ENCODE results near the gene ARHGAP23.

Gene ARHGAP23

GRCh38 chr17:38442548-38442947 is 14.3 kb downstream of the ARHGAP23 start:
- no peak for DNase-seq

- no peak for DNase-seq
Observed at GRCh38 chr17:38443356-38444031, 15.2 kb downstream of the ARHGAP23 start.

- DNase-seq = peak; percentile 63
Observed at GRCh38 chr17:38444151-38444550, 15.9 kb downstream of the ARHGAP23 start.

GRCh38 chr17:38447502-38448085 is 19.3 kb downstream of the ARHGAP23 start:
- DNase-seq = no peak

DNA sequence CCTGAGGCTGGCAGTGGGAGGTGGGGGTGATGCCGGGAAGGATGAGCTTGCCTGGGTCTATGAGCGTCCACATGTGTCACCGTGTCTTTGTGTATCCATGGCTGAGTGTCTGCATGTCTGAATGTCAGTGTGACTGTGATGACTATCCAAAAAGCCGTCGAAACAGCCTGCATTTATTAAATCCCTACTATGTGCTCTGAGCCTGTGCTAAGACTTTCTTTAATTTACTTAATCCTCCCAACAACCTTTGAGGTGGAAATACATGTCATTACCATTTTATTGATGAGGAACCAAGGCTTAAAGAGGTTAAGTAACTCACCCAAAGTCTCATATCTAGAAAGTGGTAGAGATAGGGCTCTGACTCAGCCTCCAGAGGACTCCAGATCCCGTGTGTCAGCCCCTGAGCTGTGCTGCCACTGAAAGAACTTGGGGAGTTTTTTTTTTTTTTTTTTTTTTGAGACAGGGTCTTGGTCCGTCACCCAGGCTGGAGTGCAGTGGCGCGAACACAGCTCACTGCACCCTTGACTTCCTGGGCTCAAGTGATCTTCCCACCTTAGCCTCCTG is 20.0 kb downstream of the ARHGAP23 start:
- DNase-seq = no peak

DNA sequence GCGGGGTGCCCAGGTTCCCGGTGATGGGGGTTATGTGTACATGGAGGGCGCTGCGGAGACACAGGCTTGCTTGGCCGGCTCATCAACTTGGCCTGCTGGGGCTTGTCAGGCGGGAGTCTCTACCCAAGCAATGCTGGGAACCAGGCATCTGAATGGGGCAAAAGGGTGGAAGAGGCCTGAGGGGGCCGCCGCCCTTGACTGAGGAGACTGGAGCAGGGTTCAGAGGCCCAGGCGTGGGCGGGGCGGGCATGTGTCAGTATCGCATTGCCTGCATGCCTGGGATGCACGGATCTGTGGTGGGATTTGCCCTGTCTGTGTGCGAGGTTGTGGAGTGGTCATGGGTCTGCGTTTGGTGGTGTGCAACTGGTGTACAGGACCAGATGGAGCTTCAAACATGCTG is 21.1 kb downstream of the ARHGAP23 start:
- no peak for DNase-seq

DNA sequence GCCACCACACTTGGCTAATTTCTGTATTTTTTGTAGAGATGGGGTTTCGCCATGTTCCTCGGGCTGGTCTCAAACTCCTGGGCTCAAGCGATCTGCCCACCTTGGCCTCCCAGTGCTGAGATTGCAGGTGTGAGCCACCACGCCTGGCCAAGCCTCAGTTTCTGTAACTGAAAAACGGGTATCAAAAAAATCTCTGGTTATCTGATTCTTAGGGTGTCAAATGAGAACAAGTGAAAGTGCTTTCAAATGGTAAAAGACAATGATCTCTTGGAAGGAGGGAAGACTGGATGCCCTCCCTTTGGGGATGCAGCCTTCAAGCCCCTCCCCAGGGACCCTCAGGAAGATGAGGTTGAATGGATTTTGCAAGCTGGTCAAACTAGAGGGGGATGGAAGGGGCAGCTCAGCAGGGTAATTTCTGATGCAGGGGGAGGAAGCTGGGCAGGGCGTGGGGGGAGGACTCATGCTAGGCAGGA is 22.3 kb downstream of the ARHGAP23 start:
- DNase-seq = no peak

DNA sequence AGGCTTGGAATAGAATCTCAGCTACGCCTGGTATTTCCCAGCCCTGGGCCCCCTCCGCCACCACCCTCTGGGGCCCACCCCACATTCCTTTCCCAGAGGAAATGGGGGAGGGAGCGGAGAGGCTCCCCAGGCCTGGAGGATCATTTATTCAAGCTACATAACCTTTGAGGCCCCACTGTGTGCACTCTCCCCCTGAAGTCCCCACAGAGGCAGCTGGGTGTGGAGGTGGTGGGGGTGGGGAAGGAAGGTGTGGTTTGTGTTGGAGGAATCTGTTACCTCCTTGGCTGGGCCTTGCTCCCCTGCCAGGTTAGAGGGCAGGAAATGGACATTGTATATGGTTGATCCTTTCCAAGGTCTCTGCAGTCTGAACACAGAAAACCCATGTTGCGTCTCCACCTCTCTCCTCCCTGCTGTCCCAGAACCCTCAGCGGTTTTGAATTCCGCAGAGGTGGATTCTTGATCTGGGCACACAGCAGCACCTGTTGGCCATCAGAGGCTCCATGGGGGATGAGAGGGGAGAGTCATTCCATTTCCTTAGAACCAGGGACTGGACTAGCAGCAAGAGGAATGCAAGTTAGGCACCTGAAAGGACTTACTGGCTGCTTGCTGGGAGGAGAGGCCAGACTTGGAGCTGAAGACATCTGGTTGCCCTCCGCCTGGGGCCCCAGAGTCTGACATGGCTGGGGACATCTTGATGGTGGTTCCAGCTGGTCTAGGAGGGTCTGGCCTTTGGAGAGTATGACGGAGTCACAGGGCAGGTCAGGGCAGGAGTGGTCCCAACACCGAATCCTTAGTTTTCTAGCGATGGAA is 23.0 kb downstream of the ARHGAP23 start:
- no peak for DNase-seq

- no peak for DNase-seq
Observed at GRCh38 chr17:38451840-38452529, 23.7 kb downstream of the ARHGAP23 start.

GRCh38 chr17:38452719-38453118 is 24.5 kb downstream of the ARHGAP23 start:
- no peak for DNase-seq

DNA sequence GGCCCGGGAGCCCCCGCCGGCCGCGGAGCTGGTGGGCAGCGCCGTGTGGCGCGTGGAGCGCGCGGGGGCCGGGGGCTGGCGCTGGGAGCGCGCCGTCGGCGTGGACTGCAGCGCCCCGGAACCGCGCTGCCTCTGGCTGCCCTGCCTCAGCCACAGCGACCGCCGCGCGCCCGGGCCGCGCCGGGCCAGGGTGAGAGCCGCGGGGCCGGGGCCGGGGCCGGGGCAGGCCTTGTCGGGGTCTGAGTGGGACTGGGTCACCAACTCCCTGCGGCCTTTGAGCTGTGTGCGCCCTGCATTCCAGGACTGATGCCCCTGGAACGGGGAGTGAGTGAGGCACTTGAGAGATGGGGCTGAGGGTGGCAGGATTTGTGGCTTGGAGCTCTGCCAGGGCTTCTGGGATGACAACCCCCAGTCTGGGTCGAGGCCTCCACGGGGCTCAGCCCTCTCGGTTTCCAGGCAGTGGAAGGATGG is 25.7 kb downstream of the ARHGAP23 start:
- DNase-seq = no peak

- DNase-seq = no peak
Observed at GRCh38 chr17:38454532-38454931, 26.3 kb downstream of the ARHGAP23 start.

- peak; percentile 19 for DNase-seq
Observed at GRCh38 chr17:38455288-38455915, 27.1 kb downstream of the ARHGAP23 start.

DNA sequence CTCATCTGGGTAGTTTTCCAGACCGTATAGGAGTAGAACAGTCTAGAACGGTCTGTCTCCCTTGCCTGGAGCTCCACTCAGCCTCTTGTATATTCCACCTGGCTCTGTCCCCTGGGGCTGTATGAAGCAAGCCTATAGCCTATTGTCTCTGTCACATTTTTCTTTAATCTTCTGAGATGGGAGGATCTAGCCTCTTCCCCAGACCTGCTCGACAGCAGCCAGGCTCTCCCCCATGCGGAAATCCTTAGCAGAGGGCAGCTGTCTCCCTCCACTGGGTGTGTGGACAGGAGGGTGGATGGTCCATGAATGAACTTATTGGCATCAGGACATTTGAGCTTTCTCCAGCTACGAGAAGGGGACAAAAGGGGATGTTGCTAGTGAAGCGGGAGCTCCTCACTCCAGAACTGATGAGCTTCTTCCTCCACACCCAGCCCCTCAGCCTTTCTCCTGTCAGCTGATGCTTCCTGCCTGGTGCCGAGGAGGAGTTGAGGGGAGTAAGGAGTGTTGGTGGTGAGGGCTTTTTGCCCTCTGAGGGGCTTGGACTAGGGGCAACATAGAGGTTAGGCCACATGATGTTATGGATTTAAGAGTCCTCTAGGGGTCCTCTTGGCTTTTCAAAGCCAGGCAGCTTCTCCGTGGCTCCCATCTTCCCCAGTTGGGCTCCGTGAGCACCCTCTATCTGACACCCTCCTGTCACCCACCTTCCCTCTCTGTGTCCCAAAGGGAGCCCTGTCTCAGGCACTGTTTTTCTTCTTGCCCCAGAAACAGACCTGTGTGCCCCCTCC is 28.0 kb downstream of the ARHGAP23 start:
- DNase-seq = no peak

GRCh38 chr17:38457577-38458371 is 29.5 kb downstream of the ARHGAP23 start:
- DNase-seq = no peak

GRCh38 chr17:38458521-38458920 is 30.3 kb downstream of the ARHGAP23 start:
- no peak for DNase-seq

DNA sequence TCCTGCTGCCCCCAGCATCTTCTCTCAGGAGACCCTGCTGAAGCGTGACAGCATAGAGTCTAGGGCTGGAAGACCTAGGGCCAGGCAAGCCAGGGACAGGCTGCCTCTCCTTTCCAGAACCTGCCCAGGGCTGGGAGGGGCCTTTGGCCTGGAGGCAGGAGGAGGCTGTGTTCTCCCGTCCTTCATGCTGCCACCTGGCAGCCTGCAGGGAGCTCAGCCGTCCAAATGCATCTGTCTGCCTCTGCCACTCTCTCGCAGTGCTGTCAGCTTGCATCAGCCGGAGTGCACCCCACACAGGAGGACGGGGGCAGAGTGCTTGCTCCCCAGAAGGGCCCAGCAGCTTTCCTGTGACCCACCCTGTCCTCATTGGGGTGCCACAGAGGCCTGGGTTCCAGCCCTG is 31.3 kb downstream of the ARHGAP23 start:
- no peak for DNase-seq

DNA sequence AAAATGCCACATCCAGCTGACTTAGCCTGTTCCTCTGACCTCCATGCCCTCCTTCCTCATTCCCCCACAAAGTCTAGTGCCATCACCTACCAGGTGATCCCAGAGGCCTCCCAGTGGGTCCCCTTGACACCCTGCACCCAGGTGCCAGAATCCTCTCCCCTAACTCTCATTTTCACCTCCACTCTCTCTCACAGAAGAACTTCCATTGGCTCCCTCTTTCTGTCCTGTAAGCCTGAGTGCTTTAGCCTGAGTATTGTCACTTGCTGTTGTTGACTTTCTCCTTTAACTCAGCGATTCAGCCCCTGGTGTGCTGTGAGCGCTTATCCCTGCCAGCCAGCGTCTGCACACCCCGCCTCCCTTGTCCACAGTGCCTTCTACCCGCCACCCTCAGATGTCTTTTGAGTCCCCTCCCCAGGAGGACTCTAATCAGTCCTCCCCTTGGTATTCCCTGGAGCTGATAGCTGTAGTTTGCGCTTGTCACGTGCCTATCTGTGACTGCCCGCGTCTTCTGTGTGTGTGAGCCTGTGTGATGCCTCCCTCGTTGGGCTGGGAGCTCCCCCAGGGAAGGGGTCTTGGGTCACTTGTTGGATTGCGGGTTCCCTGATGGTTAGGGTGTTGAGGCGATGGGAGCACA is 31.9 kb downstream of the ARHGAP23 start:
- DNase-seq = no peak

- DNase-seq = no peak
Observed at GRCh38 chr17:38460716-38461630, 32.7 kb downstream of the ARHGAP23 start.
